K562 (cell line): ENCODE results near the gene SNX25. TPM values are rescaled to one million over a fixed set of nuclear protein-coding genes. Genes with fewer than 3 reads are reported as not detected.

ENCODE experiments used
- ATAC-seq: fragments of 200-7000 bp; cut with Tn5 transposase; 3 replicates; pipeline ENCODE4 v1.9.1; 2020; ENCODE audit warnings: moderate library complexity
- BruUV-seq: library from RNA; stranded (reverse); fragments of 400-500 nt; replicated peaks from 2 replicates; lab custom pipeline; 2021; lab: Mats Ljungman, UMichigan
- CTCF ChIA-PET: fragments of 300-600 bp; formaldehyde crosslinking; extraction: SDS; loops from one replicate; lab custom pipeline; 2021; ENCODE audit warnings: low intra/inter-chr PET ratio; lab: Yijun Ruan, JAX
- POLR2A ChIA-PET: fragments of 300-600, 350-650 bp; sonication (Branson Sonifier 250); formaldehyde crosslinking; extraction: SDS; loops from one replicate; lab custom pipeline; 2021; ENCODE audit warnings: antibody characterized with exemption, inconsistent platforms; lab: Yijun Ruan, JAX
- DNase-seq, 4 experiments: peaks; one replicate each; pipeline versions ENCODE4 v3.0.0 to v3.0.0-alpha.2; 2011 to 2018; ENCODE audit warnings: low spot score in 3 of 4, mixed read lengths in 3 of 4; ENCODE audit errors: extremely low read depth in 1 of 4
- FAIRE-seq: peaks from 2 replicates; lab custom pipeline; 2011; peaks lifted over from hg19 to GRCh38; lab: Jason Lieb, UNC
- H2AFZ ChIP-seq: 2 replicates; pipeline ENCODE4 v1.6.0; 2011; ENCODE audit warnings: low read depth, low read length, control low read depth, inconsistent platforms
- H3K27ac ChIP-seq: fragments of 200-600 bp; 3 replicates; pipeline ENCODE4 v1.8.0; 2011; ENCODE audit warnings: low read depth, mild to moderate bottlenecking, control low read depth, inconsistent platforms, low read length, moderate library complexity, mixed read lengths; ENCODE audit errors: extremely low read depth
- H3K27me3 ChIP-seq, 2 experiments: fragments of 300-600 bp in 1 of 2; 2 replicates in 1 of 2; 3 replicates in 1 of 2; pipeline versions ENCODE4 v1.6.0 to v1.8.0; 2011; ENCODE audit warnings: inconsistent platforms in 2 of 2, low read length in 2 of 2, mild to moderate bottlenecking in 1 of 2, mixed read lengths in 1 of 2, moderate library complexity in 1 of 2; ENCODE audit not compliant: control insufficient read depth in 2 of 2, insufficient read depth in 2 of 2
- H3K36me3 ChIP-seq: fragments of 300-600 bp; 3 replicates; pipeline ENCODE4 v1.8.0; 2011; ENCODE audit warnings: mild to moderate bottlenecking, low read length, inconsistent platforms; ENCODE audit not compliant: control insufficient read depth, insufficient read depth
- H3K4me1 ChIP-seq, 2 experiments: fragments of 200-600 bp in 1 of 2; replicated peaks in 1 of 2; 2 replicates in 1 of 2; 3 replicates in 1 of 2; pipeline versions ENCODE4 v1.5.1 to v1.8.0; 2011; ENCODE audit warnings: inconsistent platforms in 2 of 2, low read length in 2 of 2, mild to moderate bottlenecking in 1 of 2, mixed read lengths in 1 of 2, moderate library complexity in 1 of 2; ENCODE audit not compliant: control insufficient read depth in 2 of 2, insufficient read depth in 2 of 2
- H3K4me2 ChIP-seq: 2 replicates; pipeline ENCODE4 v1.6.1; 2011; ENCODE audit warnings: low read length, control low read depth, inconsistent platforms, mixed read lengths; ENCODE audit not compliant: insufficient read depth
- H3K4me3 ChIP-seq: fragments of 200-600 bp; sonication (generic), shearing (Covaris generic); 2 replicates; pipeline ENCODE4 v1.5.1; 2016; ENCODE audit warnings: control low read depth, inconsistent platforms
- H3K79me2 ChIP-seq: fragments of 200-600 bp; 3 replicates; pipeline ENCODE4 v1.8.0; 2011; ENCODE audit warnings: low read length, inconsistent platforms; ENCODE audit not compliant: control insufficient read depth, insufficient read depth
- H3K9ac ChIP-seq, 2 experiments: 2 replicates each; pipeline versions ENCODE4 v1.6.0 to v1.6.1; 2011; ENCODE audit warnings: low read depth in 2 of 2, low read length in 2 of 2, control low read depth in 1 of 2, inconsistent platforms in 1 of 2, mild to moderate bottlenecking in 1 of 2, mixed read lengths in 1 of 2; ENCODE audit not compliant: insufficient read depth in 1 of 2
- H3K9me1 ChIP-seq: one replicate; pipeline ENCODE4 v1.6.0; 2011; ENCODE audit warnings: inconsistent platforms, mild to moderate bottlenecking, low read length, moderate library complexity; ENCODE audit not compliant: control insufficient read depth, insufficient read depth
- H3K9me3 ChIP-seq: replicated peaks from 2 replicates; pipeline ENCODE4 v1.5.1; 2011; ENCODE audit warnings: low read depth, low read length, inconsistent platforms; ENCODE audit not compliant: control insufficient read depth, insufficient read depth
- H4K20me1 ChIP-seq: replicated peaks from 2 replicates; pipeline ENCODE4 v1.6.1; 2011; ENCODE audit warnings: low read length, inconsistent platforms, mixed read lengths; ENCODE audit not compliant: control insufficient read depth, insufficient read depth
- CUX1 ChIP-seq: fragments of 200-800 bp; sonication (Bioruptor generic); IDR thresholded peaks from 2 replicates; pipeline ENCODE4 v1.6.1; 2016; ENCODE audit warnings: missing genetic modification characterization, missing compliant biosample characterization
- DNMT1 ChIP-seq: fragments of 450-650 bp; IDR thresholded peaks from 2 replicates; pipeline ENCODE4 v1.6.1; 2016; ENCODE audit warnings: antibody characterized with exemption, mild to moderate bottlenecking
- E2F1 ChIP-seq: sonication (generic); formaldehyde crosslinking; IDR thresholded peaks from 2 replicates; pipeline ENCODE4 v1.8.1; 2023; ENCODE audit warnings: mild to moderate bottlenecking, missing genetic modification reagents, moderate library complexity
- E2F3 ChIP-seq: fragments of 250-450 bp; sonication (Bioruptor Pico); IDR thresholded peaks from 2 replicates; pipeline ENCODE4 v1.4.0; 2020; ENCODE audit warnings: mild to moderate bottlenecking
- GABPB2 ChIP-seq: fragments of 250-450 bp; sonication (Bioruptor Pico); conservative IDR thresholded peaks from 2 replicates; pipeline ENCODE4 v1.5.1; 2021; ENCODE audit warnings: mild to moderate bottlenecking
- GTF2B ChIP-seq: IDR thresholded peaks from 2 replicates; pipeline ENCODE4 v1.6.1; 2011; ENCODE audit not compliant: insufficient read length; ENCODE audit errors: extremely low read depth
- HIVEP1 ChIP-seq: fragments of 250-450 bp; sonication (Bioruptor Pico); IDR thresholded peaks from 2 replicates; pipeline ENCODE4 v1.4.0; 2020; ENCODE audit warnings: mild to moderate bottlenecking
- LCOR ChIP-seq: sonication (generic); formaldehyde crosslinking; IDR thresholded peaks from 2 replicates; pipeline ENCODE4 v1.8.0; 2022; ENCODE audit warnings: mild to moderate bottlenecking, missing genetic modification reagents
- MEF2D ChIP-seq: conservative IDR thresholded peaks from 2 replicates; pipeline ENCODE4 v1.6.1; 2016; ENCODE audit warnings: low read depth, missing genetic modification characterization, missing compliant biosample characterization
- NFATC3 ChIP-seq: fragments of 450-650 bp; IDR thresholded peaks from 2 replicates; pipeline ENCODE4 v1.6.1; 2017; ENCODE audit warnings: mild to moderate bottlenecking
- NFRKB ChIP-seq: fragments of 450-650 bp; IDR thresholded peaks from 2 replicates; pipeline ENCODE4 v1.6.1; 2016; ENCODE audit warnings: low read depth
- NONO ChIP-seq, 2 experiments: fragments of 200-400 bp in 1 of 2; fragments of 450-650 bp in 1 of 2; formaldehyde crosslinking in 1 of 2; IDR thresholded peaks; 2 replicates each; pipeline ENCODE4 v1.6.1; 2017; ENCODE audit warnings: low read depth in 2 of 2, mild to moderate bottlenecking in 2 of 2, moderate library complexity in 2 of 2, low read length in 1 of 2
- PRPF4 ChIP-seq: fragments of 200-400 bp; formaldehyde crosslinking; IDR thresholded peaks from one replicate; pipeline ENCODE4 v1.6.1; 2017; ENCODE audit warnings: low read length, low read depth, mild to moderate bottlenecking; ENCODE audit not compliant: insufficient read depth, poor library complexity, severe bottlenecking
- RBM15 ChIP-seq: fragments of 200-400 bp; formaldehyde crosslinking; IDR thresholded peaks from 2 replicates; pipeline ENCODE4 v1.6.1; 2018; ENCODE audit warnings: mild to moderate bottlenecking, low read length, moderate library complexity; ENCODE audit not compliant: insufficient read depth
- SP2 ChIP-seq: IDR thresholded peaks from 2 replicates; pipeline ENCODE4 v1.6.1; 2011; ENCODE audit warnings: mild to moderate bottlenecking, low read depth, low read length, moderate library complexity; ENCODE audit not compliant: poor library complexity, severe bottlenecking; ENCODE audit errors: extremely low read depth
- TAF9B ChIP-seq: fragments of 450-650 bp; IDR thresholded peaks from 2 replicates; pipeline ENCODE4 v1.6.1; 2018; ENCODE audit warnings: mild to moderate bottlenecking; ENCODE audit not compliant: partially characterized antibody
- WGBS: fragments of 100-300 bp; shearing (Covaris generic); methylation state at CpG from one replicate; pipeline ENCODE4 v1.1.6; 2016; ENCODE audit warnings: low coverage, mixed read lengths; ENCODE audit not compliant: insufficient coverage; ENCODE audit errors: missing lambda C conversion rate; 5-methylcytosine and 5-hydroxymethylcytosine counted together
- in situ Hi-C: fragments of 300-500 bp; cut with MboI; formaldehyde crosslinking; loops from 4 replicates; pipeline ENCODE4 v1.15.0; 2018; ENCODE audit warnings: inconsistent platforms, mixed read lengths
- intact Hi-C: fragments of 100-400 bp; cut with micrococcal nuclease; formaldehyde crosslinking; loops from 2 replicates; pipeline ENCODE4 v1.14.2; 2022
- polyA plus RNA-seq, 8 experiments: library from polyadenylated mRNA; depleted of rRNA in 4 of 8; stranded (reverse) in 5 of 8; unstranded in 3 of 8; fragments of >200 nt; fragmentation: Nextera tagmentation in 2 of 8; fragmentation: Illumina TruSeq in 1 of 8; extraction: Ambion mirVana in 2 of 8; extraction: Trizol in 1 of 8; gene quantifications; 2 replicates each; pipeline versions ENCODE4 v1.2.1 to v1.2.3, GENCODE V29; 2011 to 2014; ENCODE audit warnings: inconsistent platforms in 1 of 8, missing spikeins in 1 of 8
- total RNA-seq, 7 experiments: library from RNA; depleted of rRNA in 6 of 7; stranded (reverse); fragments of >200 nt in 6 of 7; fragmentation: Illumina TruSeq in 2 of 7; extraction: Trizol in 2 of 7; gene quantifications; 2 replicates each; pipeline versions ENCODE4 v1.2.1 to v1.2.3, GENCODE V29; 2011 to 2021; ENCODE audit warnings: low replicate concordance in 1 of 7

The SNX25 gene
- total and polyA plus RNA-seq, 9 of the 15 experiments (the other 6 are each of a cell fraction or from before 2014, with no cell fraction given): 2.5 to 23.4 (median 13.3) TPM

GRCh38 chr4:185318679-185319078 lies 109.3 kb downstream of the SNX25 start:
- H3K36me3 ChIP-seq: peaks cover 15% of the 10 kb centered on the region; the same call in 2 of the 3 replicates
- no TSS peak for BruUV-seq
- in situ Hi-C loops: no loop called here
- no peaks in the 10 kb centered on the region for H3K27me3 ChIP-seq
- H4K20me1 ChIP-seq: no peaks in the 10 kb centered on the region
- POLR2A ChIA-PET: interaction anchor here (0.9 to 1.0 kb wide), 2 partner anchors 20 to 77 kb away, joined by 3 read pairs; partner anchors contain the start of gene LRP2BP
- ATAC-seq: peak; percentile 90
- H3K9me3 ChIP-seq: peaks cover 4% of the 10 kb centered on the region
- H3K4me3 ChIP-seq: no peak overlapping the region
- CTCF ChIA-PET: no interaction called here
- WGBS: 0% methylated on average over 2 of the region's 2 CpGs
- FAIRE-seq: peak; percentile 85
- no peaks in the 10 kb centered on the region for H3K79me2 ChIP-seq
- H3K4me1 ChIP-seq: peaks cover 0 to 12% of the 10 kb centered on the region in 2 experiments; a peak in 2 of 5 replicates
- H3K27ac ChIP-seq: peak overlapping the region; percentile 72
- intact Hi-C loops: loop anchor here (5.0 kb wide), 1 partner anchor 79 kb away; the partner anchor contains the start of genes ANKRD37 and LRP2BP
- H2AFZ ChIP-seq: peak overlapping the region; percentile 51; the same call in 1 of the 2 replicates
- peak; percentile 27 to 82 (median 37) for DNase-seq
- peak overlapping the region; percentile 52; the same call in 1 of the 2 replicates for H3K4me2 ChIP-seq
- peak overlapping the region in 1 of 2 experiments; percentile 33; a peak in 1 of 4 replicates for H3K9ac ChIP-seq
- H3K9me1 ChIP-seq: no peaks in the 10 kb centered on the region
- no peak for TF ChIP-seq RBM15
- TF ChIP-seq LCOR: peak; percentile 55; the same call in 1 of the 2 replicates
- no peak for TF ChIP-seq E2F3 (CRISPR knock-in tag)
- no peak for TF ChIP-seq GABPB2 (CRISPR knock-in tag)
- TF ChIP-seq GTF2B: no peak
- TF ChIP-seq PRPF4: no peak
- TF ChIP-seq DNMT1: no peak
- TF ChIP-seq NFATC3: no peak
- no peak for TF ChIP-seq NONO (IDR thresholded peaks at IDR 0.05; ENCODE audit: low read depth in 2 of 2, low read length in 1 of 2)
- TF ChIP-seq TAF9B: no peak
- TF ChIP-seq NFRKB: no peak
- TF ChIP-seq SP2: no peak
- no peak for TF ChIP-seq HIVEP1
- no peak for TF ChIP-seq E2F1
- TF ChIP-seq CUX1 (CRISPR knock-in tag): no peak
- peak; percentile 81; the same call in 1 of the 2 replicates for TF ChIP-seq MEF2D (tag)
